WTC11 (cell line): ENCODE data around the gene MCF2L2. TPM values are rescaled to one million over a fixed set of nuclear protein-coding genes. Genes with fewer than 3 reads are reported as not detected.

Experiments used
- ATAC-seq: fragments of 200-7000 bp; cut with Tn5 transposase; 2 replicates; pipeline ENCODE4 v1.10.0; 2021; ENCODE audit warnings: mild to moderate bottlenecking, moderate library complexity
- CTCF ChIA-PET: fragments of 300-600 bp; sonication (Branson Sonifier 250); formaldehyde crosslinking; loops from one replicate; lab custom pipeline; 2021; ENCODE audit warnings: antibody characterized with exemption; lab: Charles Lee
- POLR2A ChIA-PET: fragments of 350-600 bp; sonication (Branson Sonifier 250); formaldehyde crosslinking; loops from one replicate; lab custom pipeline; 2021; ENCODE audit warnings: antibody characterized with exemption; lab: Charles Lee
- DNase-seq: peaks from one replicate; pipeline ENCODE4 v3.0.0; 2021; ENCODE audit warnings: low spot score
- H3K27ac Mint-ChIP-seq: 2 replicates; pipeline ENCODE4 v1.8.0; 2021; ENCODE audit warnings: mixed read lengths
- H3K27me3 Mint-ChIP-seq: 2 replicates; pipeline ENCODE4 v1.8.0; 2021; ENCODE audit warnings: low read depth, mild to moderate bottlenecking, moderate library complexity, mixed read lengths
- H3K36me3 Mint-ChIP-seq: 2 replicates; pipeline ENCODE4 v1.8.0; 2021; ENCODE audit warnings: mixed read lengths
- H3K4me1 Mint-ChIP-seq: 2 replicates; pipeline ENCODE4 v1.8.0; 2022; ENCODE audit warnings: mixed read lengths
- H3K4me3 Mint-ChIP-seq: 2 replicates; pipeline ENCODE4 v1.8.0; 2021; ENCODE audit warnings: mild to moderate bottlenecking, moderate library complexity, mixed read lengths
- H3K9me3 Mint-ChIP-seq: 2 replicates; pipeline ENCODE4 v1.8.0; 2021; ENCODE audit warnings: mixed read lengths
- EMX1 ChIP-seq: fragments of 250-450 bp; sonication (Bioruptor Pico); IDR thresholded peaks from 2 replicates; pipeline ENCODE4 v1.8.0; 2021; ENCODE audit warnings: mild to moderate bottlenecking
- FOXJ3 ChIP-seq: sonication (generic); formaldehyde crosslinking; IDR thresholded peaks from 2 replicates; pipeline ENCODE4 v1.9.0; 2021; ENCODE audit warnings: missing genetic modification reagents, mild to moderate bottlenecking, borderline replicate concordance
- GABPB1 ChIP-seq: sonication (generic); formaldehyde crosslinking; IDR thresholded peaks from 2 replicates; pipeline ENCODE4 v1.8.1; 2023; ENCODE audit warnings: mild to moderate bottlenecking, missing genetic modification reagents
- HMGA2 ChIP-seq: fragments of 250-450 bp; sonication (Bioruptor Pico); IDR thresholded peaks from 2 replicates; pipeline ENCODE4 v1.4.0; 2021; ENCODE audit warnings: mild to moderate bottlenecking, moderate library complexity
- MYBL2 ChIP-seq: sonication (generic); formaldehyde crosslinking; IDR thresholded peaks from 2 replicates; pipeline ENCODE4 v1.8.1; 2023; ENCODE audit warnings: mild to moderate bottlenecking, moderate library complexity, missing genetic modification reagents
- NR1H2 ChIP-seq: sonication (generic); formaldehyde crosslinking; IDR thresholded peaks from 2 replicates; pipeline ENCODE4 v1.9.0; 2021; ENCODE audit warnings: mild to moderate bottlenecking, moderate library complexity, missing genetic modification reagents
- OVOL2 ChIP-seq: fragments of 250-450 bp; sonication (Bioruptor Pico); IDR thresholded peaks from 2 replicates; pipeline ENCODE4 v1.9.0; 2021; ENCODE audit warnings: mild to moderate bottlenecking, borderline replicate concordance
- PRRX2 ChIP-seq: fragments of 250-450 bp; sonication (Bioruptor Pico); IDR thresholded peaks from 2 replicates; pipeline ENCODE4 v1.8.0; 2021; ENCODE audit warnings: mild to moderate bottlenecking
- SP1 ChIP-seq: sonication (generic); formaldehyde crosslinking; conservative IDR thresholded peaks from 2 replicates; pipeline ENCODE4 v1.8.1; 2022; ENCODE audit warnings: missing genetic modification reagents
- ZNF232 ChIP-seq: sonication (generic); formaldehyde crosslinking; IDR thresholded peaks from 2 replicates; pipeline ENCODE4 v1.8.0; 2022; ENCODE audit warnings: mild to moderate bottlenecking, missing genetic modification reagents
- ZNF317 ChIP-seq: sonication (generic); formaldehyde crosslinking; IDR thresholded peaks from 2 replicates; pipeline ENCODE4 v1.8.1; 2023; ENCODE audit warnings: low read depth, mild to moderate bottlenecking, moderate library complexity, missing genetic modification reagents, borderline replicate concordance
- ZNF671 ChIP-seq: fragments of 250-450 bp; sonication (Bioruptor Pico); IDR thresholded peaks from 2 replicates; pipeline ENCODE4 v1.8.0; 2021; ENCODE audit warnings: mild to moderate bottlenecking
- total RNA-seq: library from RNA; stranded (reverse); gene quantifications from 3 replicates; pipeline ENCODE4 v1.2.3, GENCODE V29; 2021
- TF ChIP-seq, protein P1 (sequence below): sonication (generic); formaldehyde crosslinking; IDR thresholded peaks from 2 replicates; pipeline ENCODE4 v1.8.0; 2022; ENCODE audit warnings: mild to moderate bottlenecking, missing genetic modification reagents
- TF ChIP-seq, protein P2 (sequence below): fragments of 250-450 bp; sonication (Bioruptor Pico); IDR thresholded peaks from 2 replicates; pipeline ENCODE4 v1.9.0; 2021; ENCODE audit warnings: mild to moderate bottlenecking
- TF ChIP-seq, protein P3 (sequence below): sonication (generic); formaldehyde crosslinking; IDR thresholded peaks from 2 replicates; pipeline ENCODE4 v1.8.1; 2023; ENCODE audit warnings: mild to moderate bottlenecking, missing genetic modification reagents
- TF ChIP-seq, protein P4 (sequence below): sonication (generic); formaldehyde crosslinking; IDR thresholded peaks from 2 replicates; pipeline ENCODE4 v1.8.1; 2023; ENCODE audit warnings: mild to moderate bottlenecking, missing genetic modification reagents, moderate library complexity
- TF ChIP-seq, protein P5 (sequence below): fragments of 250-450 bp; sonication (Bioruptor Pico); IDR thresholded peaks from 2 replicates; pipeline ENCODE4 v1.8.0; 2021; ENCODE audit warnings: mild to moderate bottlenecking
- TF ChIP-seq, protein P6 (sequence below): sonication (generic); formaldehyde crosslinking; IDR thresholded peaks from 2 replicates; pipeline ENCODE4 v1.8.1; 2023; ENCODE audit warnings: mild to moderate bottlenecking, missing genetic modification reagents
- TF ChIP-seq, protein P7 (sequence below): fragments of 250-450 bp; sonication (Bioruptor Pico); IDR thresholded peaks from 2 replicates; pipeline ENCODE4 v2.1.2; 2022; ENCODE audit warnings: mild to moderate bottlenecking, moderate library complexity

The MCF2L2 gene
- total RNA-seq, 1 experiment from 2014 or later, result 7.5 TPM

DNA sequence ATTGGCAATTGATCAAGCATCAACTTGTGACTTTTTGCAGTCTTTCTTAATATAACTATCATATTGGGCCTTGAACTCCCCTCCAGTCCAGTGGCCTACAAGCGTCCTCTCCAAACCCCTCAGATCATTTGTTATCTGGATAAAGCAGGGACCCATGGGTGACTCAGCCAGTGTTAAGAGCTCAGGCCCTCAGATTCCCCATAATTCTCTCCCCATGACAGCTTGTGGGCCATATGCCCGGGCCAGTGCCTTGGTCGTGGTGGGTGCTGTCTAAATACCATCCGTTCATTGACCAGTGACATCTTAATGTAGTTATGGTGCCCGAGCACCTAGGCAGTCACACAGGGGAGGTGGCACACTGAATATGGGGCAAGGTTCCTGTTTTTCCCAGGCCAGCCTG is 18.1 kb downstream of the MCF2L2 start:
- ChIA-PET POLR2A (no interaction called here), CTCF (interaction anchor here (1.0 kb wide), 1 partner anchor 288 kb away, joined by 3 read pairs; no protein-coding TSS in a partner anchor)
- H3K4me1 Mint-ChIP-seq, result peaks cover 8% of the 10 kb centered on the region
- H3K9me3 Mint-ChIP-seq, result no peaks in the 10 kb centered on the region; the same call in 1 of the 2 replicates
- no peak overlapping the region for H3K4me3 Mint-ChIP-seq
- ATAC-seq (no peak), DNase-seq (no peak)
- H3K36me3 Mint-ChIP-seq, result no peaks in the 10 kb centered on the region
- no peak overlapping the region for H3K27ac Mint-ChIP-seq
- TF ChIP-seq ZNF317 (CRISPR knock-in tag) (no peak), GABPB1 (CRISPR knock-in tag) (no peak), ZNF232 (CRISPR knock-in tag) (no peak), EMX1 (CRISPR knock-in tag) (no peak), FOXJ3 (CRISPR knock-in tag) (no peak), SP1 (CRISPR knock-in tag) (no peak), OVOL2 (CRISPR knock-in tag) (no peak), PRRX2 (CRISPR knock-in tag) (no peak), HMGA2 (CRISPR knock-in tag) (no peak), ZNF671 (CRISPR knock-in tag) (no peak), NR1H2 (CRISPR knock-in tag) (no peak), MYBL2 (CRISPR knock-in tag) (no peak)
- TF ChIP-seq, protein P1, sequence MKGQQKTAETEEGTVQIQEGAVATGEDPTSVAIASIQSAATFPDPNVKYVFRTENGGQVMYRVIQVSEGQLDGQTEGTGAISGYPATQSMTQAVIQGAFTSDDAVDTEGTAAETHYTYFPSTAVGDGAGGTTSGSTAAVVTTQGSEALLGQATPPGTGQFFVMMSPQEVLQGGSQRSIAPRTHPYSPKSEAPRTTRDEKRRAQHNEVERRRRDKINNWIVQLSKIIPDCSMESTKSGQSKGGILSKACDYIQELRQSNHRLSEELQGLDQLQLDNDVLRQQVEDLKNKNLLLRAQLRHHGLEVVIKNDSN (CRISPR knock-in tag), result no peak
- TF ChIP-seq, protein P2, sequence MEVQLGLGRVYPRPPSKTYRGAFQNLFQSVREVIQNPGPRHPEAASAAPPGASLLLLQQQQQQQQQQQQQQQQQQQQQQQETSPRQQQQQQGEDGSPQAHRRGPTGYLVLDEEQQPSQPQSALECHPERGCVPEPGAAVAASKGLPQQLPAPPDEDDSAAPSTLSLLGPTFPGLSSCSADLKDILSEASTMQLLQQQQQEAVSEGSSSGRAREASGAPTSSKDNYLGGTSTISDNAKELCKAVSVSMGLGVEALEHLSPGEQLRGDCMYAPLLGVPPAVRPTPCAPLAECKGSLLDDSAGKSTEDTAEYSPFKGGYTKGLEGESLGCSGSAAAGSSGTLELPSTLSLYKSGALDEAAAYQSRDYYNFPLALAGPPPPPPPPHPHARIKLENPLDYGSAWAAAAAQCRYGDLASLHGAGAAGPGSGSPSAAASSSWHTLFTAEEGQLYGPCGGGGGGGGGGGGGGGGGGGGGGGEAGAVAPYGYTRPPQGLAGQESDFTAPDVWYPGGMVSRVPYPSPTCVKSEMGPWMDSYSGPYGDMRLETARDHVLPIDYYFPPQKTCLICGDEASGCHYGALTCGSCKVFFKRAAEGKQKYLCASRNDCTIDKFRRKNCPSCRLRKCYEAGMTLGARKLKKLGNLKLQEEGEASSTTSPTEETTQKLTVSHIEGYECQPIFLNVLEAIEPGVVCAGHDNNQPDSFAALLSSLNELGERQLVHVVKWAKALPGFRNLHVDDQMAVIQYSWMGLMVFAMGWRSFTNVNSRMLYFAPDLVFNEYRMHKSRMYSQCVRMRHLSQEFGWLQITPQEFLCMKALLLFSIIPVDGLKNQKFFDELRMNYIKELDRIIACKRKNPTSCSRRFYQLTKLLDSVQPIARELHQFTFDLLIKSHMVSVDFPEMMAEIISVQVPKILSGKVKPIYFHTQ (CRISPR knock-in tag), result no peak
- TF ChIP-seq, protein P3, sequence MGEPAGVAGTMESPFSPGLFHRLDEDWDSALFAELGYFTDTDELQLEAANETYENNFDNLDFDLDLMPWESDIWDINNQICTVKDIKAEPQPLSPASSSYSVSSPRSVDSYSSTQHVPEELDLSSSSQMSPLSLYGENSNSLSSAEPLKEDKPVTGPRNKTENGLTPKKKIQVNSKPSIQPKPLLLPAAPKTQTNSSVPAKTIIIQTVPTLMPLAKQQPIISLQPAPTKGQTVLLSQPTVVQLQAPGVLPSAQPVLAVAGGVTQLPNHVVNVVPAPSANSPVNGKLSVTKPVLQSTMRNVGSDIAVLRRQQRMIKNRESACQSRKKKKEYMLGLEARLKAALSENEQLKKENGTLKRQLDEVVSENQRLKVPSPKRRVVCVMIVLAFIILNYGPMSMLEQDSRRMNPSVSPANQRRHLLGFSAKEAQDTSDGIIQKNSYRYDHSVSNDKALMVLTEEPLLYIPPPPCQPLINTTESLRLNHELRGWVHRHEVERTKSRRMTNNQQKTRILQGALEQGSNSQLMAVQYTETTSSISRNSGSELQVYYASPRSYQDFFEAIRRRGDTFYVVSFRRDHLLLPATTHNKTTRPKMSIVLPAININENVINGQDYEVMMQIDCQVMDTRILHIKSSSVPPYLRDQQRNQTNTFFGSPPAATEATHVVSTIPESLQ (CRISPR knock-in tag), result no peak
- TF ChIP-seq, protein P4, sequence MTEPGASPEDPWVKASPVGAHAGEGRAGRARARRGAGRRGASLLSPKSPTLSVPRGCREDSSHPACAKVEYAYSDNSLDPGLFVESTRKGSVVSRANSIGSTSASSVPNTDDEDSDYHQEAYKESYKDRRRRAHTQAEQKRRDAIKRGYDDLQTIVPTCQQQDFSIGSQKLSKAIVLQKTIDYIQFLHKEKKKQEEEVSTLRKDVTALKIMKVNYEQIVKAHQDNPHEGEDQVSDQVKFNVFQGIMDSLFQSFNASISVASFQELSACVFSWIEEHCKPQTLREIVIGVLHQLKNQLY (CRISPR knock-in tag), result no peak
- TF ChIP-seq, protein P5, sequence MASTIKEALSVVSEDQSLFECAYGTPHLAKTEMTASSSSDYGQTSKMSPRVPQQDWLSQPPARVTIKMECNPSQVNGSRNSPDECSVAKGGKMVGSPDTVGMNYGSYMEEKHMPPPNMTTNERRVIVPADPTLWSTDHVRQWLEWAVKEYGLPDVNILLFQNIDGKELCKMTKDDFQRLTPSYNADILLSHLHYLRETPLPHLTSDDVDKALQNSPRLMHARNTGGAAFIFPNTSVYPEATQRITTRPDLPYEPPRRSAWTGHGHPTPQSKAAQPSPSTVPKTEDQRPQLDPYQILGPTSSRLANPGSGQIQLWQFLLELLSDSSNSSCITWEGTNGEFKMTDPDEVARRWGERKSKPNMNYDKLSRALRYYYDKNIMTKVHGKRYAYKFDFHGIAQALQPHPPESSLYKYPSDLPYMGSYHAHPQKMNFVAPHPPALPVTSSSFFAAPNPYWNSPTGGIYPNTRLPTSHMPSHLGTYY (CRISPR knock-in tag), result no peak
- TF ChIP-seq, protein P6, sequence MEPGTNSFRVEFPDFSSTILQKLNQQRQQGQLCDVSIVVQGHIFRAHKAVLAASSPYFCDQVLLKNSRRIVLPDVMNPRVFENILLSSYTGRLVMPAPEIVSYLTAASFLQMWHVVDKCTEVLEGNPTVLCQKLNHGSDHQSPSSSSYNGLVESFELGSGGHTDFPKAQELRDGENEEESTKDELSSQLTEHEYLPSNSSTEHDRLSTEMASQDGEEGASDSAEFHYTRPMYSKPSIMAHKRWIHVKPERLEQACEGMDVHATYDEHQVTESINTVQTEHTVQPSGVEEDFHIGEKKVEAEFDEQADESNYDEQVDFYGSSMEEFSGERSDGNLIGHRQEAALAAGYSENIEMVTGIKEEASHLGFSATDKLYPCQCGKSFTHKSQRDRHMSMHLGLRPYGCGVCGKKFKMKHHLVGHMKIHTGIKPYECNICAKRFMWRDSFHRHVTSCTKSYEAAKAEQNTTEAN (CRISPR knock-in tag), result no peak
- TF ChIP-seq, protein P7, sequence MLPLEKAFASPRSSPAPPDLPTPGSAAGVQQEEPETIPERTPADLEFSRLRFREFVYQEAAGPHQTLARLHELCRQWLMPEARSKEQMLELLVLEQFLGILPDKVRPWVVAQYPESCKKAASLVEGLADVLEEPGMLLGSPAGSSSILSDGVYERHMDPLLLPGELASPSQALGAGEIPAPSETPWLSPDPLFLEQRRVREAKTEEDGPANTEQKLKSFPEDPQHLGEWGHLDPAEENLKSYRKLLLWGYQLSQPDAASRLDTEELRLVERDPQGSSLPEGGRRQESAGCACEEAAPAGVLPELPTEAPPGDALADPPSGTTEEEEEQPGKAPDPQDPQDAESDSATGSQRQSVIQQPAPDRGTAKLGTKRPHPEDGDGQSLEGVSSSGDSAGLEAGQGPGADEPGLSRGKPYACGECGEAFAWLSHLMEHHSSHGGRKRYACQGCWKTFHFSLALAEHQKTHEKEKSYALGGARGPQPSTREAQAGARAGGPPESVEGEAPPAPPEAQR (CRISPR knock-in tag), result no peak
- TF ChIP-seq, all 79 proteins: peak for 0
- no peaks in the 10 kb centered on the region for H3K27me3 Mint-ChIP-seq
